OCI-LY1 (cell line): ENCODE measurements around the gene CELSR1.

Experiments used
- H2AFZ ChIP-seq: fragments of 200-600 bp; sonication (generic), shearing (Covaris generic); 2 replicates; pipeline ENCODE4 v1.6.0; 2014; ENCODE audit warnings: antibody characterized with exemption, mild to moderate bottlenecking, low read length
- H3F3A ChIP-seq: fragments of 200-600 bp; sonication (generic), shearing (Covaris generic); 2 replicates; pipeline ENCODE4 v1.6.0; 2014; ENCODE audit warnings: mild to moderate bottlenecking, antibody characterized with exemption, low read length, moderate library complexity; ENCODE audit not compliant: insufficient read depth
- H3K27ac ChIP-seq: fragments of 200-600 bp; sonication (generic); 2 replicates; pipeline ENCODE4 v1.5.1; 2014; ENCODE audit warnings: low read length, mixed run types, mild to moderate bottlenecking, low read depth; ENCODE audit not compliant: poor library complexity, severe bottlenecking
- H3K27me3 ChIP-seq: fragments of 200-600 bp; sonication (generic); 2 replicates; pipeline ENCODE4 v1.6.0; 2014; ENCODE audit warnings: antibody characterized with exemption, mild to moderate bottlenecking, low read length, moderate library complexity; ENCODE audit not compliant: insufficient read depth
- H3K36me3 ChIP-seq: fragments of 200-600 bp; sonication (generic); 2 replicates; pipeline ENCODE4 v1.6.1; 2014; ENCODE audit warnings: mild to moderate bottlenecking, antibody characterized with exemption, low read length, moderate library complexity, mixed read lengths; ENCODE audit not compliant: insufficient read depth
- H3K4me1 ChIP-seq: fragments of 200-600 bp; sonication (generic); 2 replicates; pipeline ENCODE4 v1.5.1; 2014; ENCODE audit warnings: mild to moderate bottlenecking, low read length, moderate library complexity; ENCODE audit not compliant: insufficient read depth, severe bottlenecking
- H3K4me2 ChIP-seq: fragments of 200-600 bp; sonication (generic), shearing (Covaris generic); 2 replicates; pipeline ENCODE4 v1.6.1; 2014; ENCODE audit warnings: low read length
- H3K4me3 ChIP-seq: fragments of 200-600 bp; sonication (generic); 2 replicates; pipeline ENCODE4 v1.5.1; 2014; ENCODE audit warnings: low read length, low read depth, mild to moderate bottlenecking, mixed read lengths; ENCODE audit not compliant: poor library complexity, severe bottlenecking
- H3K79me2 ChIP-seq: fragments of 200-600 bp; shearing (Covaris generic); 2 replicates; pipeline ENCODE4 v1.6.1; 2016; ENCODE audit warnings: mixed run types, low read length, mixed read lengths; ENCODE audit not compliant: insufficient read depth
- H3K9ac ChIP-seq: fragments of 200-600 bp; sonication (generic), shearing (Covaris generic); 2 replicates; pipeline ENCODE4 v1.6.1; 2014; ENCODE audit warnings: mild to moderate bottlenecking, low read length, mixed read lengths
- H3K9me2 ChIP-seq: fragments of 200-600 bp; sonication (generic), shearing (Covaris generic); 2 replicates; pipeline ENCODE4 v1.6.1; 2014; ENCODE audit warnings: low read depth, mild to moderate bottlenecking, low read length, mixed read lengths
- H3K9me3 ChIP-seq: fragments of 200-600 bp; shearing (Covaris generic); 2 replicates; pipeline ENCODE4 v1.6.1; 2014; ENCODE audit warnings: low read length, mixed read lengths
- H4K20me1 ChIP-seq: fragments of 200-600 bp; sonication (generic), shearing (Covaris generic); 2 replicates; pipeline ENCODE4 v1.6.0; 2016; ENCODE audit warnings: mild to moderate bottlenecking, low read length; ENCODE audit not compliant: insufficient read depth
- CTCF ChIP-seq: fragments of 200-600 bp; sonication (generic), shearing (Covaris generic); IDR thresholded peaks from 2 replicates; pipeline ENCODE4 v1.5.1; 2017; ENCODE audit warnings: mild to moderate bottlenecking, antibody characterized with exemption, low read length, moderate library complexity, mixed read lengths
- EZH2 ChIP-seq: fragments of 200-600 bp; sonication (generic), shearing (Covaris generic); IDR thresholded peaks from 2 replicates; pipeline ENCODE4 v1.8.0; 2017; ENCODE audit warnings: borderline replicate concordance, mixed run types, mild to moderate bottlenecking, antibody characterized with exemption, low read length, moderate library complexity, mixed read lengths

CELSR1 gene

GRCh38 chr22:46547883-46548244 lies 10.4 kb upstream of the CELSR1 start:
- H3K4me3 ChIP-seq: no peak overlapping the region
- TF ChIP-seq EZH2 (no peak), CTCF (no peak)
- H3K4me2 ChIP-seq: no peak overlapping the region
- peaks cover under 1% of the 10 kb centered on the region; the same call in 1 of the 2 replicates for H3K36me3 ChIP-seq
- H3K9me3 ChIP-seq: peaks cover under 1% of the 10 kb centered on the region; the same call in 1 of the 2 replicates
- no peaks in the 10 kb centered on the region for H4K20me1 ChIP-seq
- H3K9me2 ChIP-seq: no peaks in the 10 kb centered on the region
- no peaks in the 10 kb centered on the region for H3K4me1 ChIP-seq
- no peaks in the 10 kb centered on the region for H3K79me2 ChIP-seq
- H3F3A ChIP-seq: no peaks in the 10 kb centered on the region
- H3K27ac ChIP-seq: no peak overlapping the region
- no peak overlapping the region for H2AFZ ChIP-seq
- peaks cover 10% of the 10 kb centered on the region; the same call in 1 of the 2 replicates for H3K27me3 ChIP-seq
- H3K9ac ChIP-seq: no peak overlapping the region

GRCh38 chr22:46547179-46547882 lies 9.9 kb upstream of the CELSR1 start:
- H3K4me3 ChIP-seq: no peak overlapping the region
- H3K4me1 ChIP-seq: no peaks in the 10 kb centered on the region
- H3K27me3 ChIP-seq: peaks cover 5% of the 10 kb centered on the region; the same call in 1 of the 2 replicates
- no peaks in the 10 kb centered on the region for H3K9me3 ChIP-seq
- TF ChIP-seq EZH2 (no peak), CTCF (no peak)
- H3K27ac ChIP-seq: no peak overlapping the region
- H3K79me2 ChIP-seq: no peaks in the 10 kb centered on the region
- no peaks in the 10 kb centered on the region for H3F3A ChIP-seq
- no peak overlapping the region for H3K9ac ChIP-seq
- no peak overlapping the region for H3K4me2 ChIP-seq
- no peaks in the 10 kb centered on the region for H4K20me1 ChIP-seq
- H3K36me3 ChIP-seq: no peaks in the 10 kb centered on the region
- H2AFZ ChIP-seq: no peak overlapping the region
- no peaks in the 10 kb centered on the region for H3K9me2 ChIP-seq

- no peak overlapping the region for H3K4me3 ChIP-seq
These were observed 9.2 kb upstream of the CELSR1 start for GRCh38 chr22:46546466-46547178.

More at GRCh38 chr22:46546466-46547178, 9.2 kb upstream of the CELSR1 start:
- Histone ChIP-seq H3K9me3 (no peaks in the 10 kb centered on the region), H4K20me1 (no peaks in the 10 kb centered on the region), H3K4me1 (no peaks in the 10 kb centered on the region), H3K79me2 (no peaks in the 10 kb centered on the region), H3K9ac (no peak overlapping the region), H3K9me2 (no peaks in the 10 kb centered on the region), H3K4me2 (no peak overlapping the region), H2AFZ (no peak overlapping the region), H3K27me3 (peaks cover 2% of the 10 kb centered on the region; the same call in 1 of the 2 replicates), H3K36me3 (no peaks in the 10 kb centered on the region), H3F3A (no peaks in the 10 kb centered on the region), H3K27ac (no peak overlapping the region)
- no peak for TF ChIP-seq EZH2
- TF ChIP-seq CTCF: no peak
